HG02678 (cell line): ENCODE results near the gene CHRDL1.
"Not testable (repeated sequence)": the region's sequence is repeated elsewhere in the genome, so short reads cannot be mapped to it uniquely, and the experiment has no call there.

ENCODE experiments used
- ATAC-seq: cut with Tn5 transposase; IDR thresholded peaks from one replicate; pipeline ENCODE4 v1.9.1; 2021; ENCODE audit warnings: mild to moderate bottlenecking, moderate library complexity; ENCODE audit not compliant: unreplicated experiment

The CHRDL1 gene

GRCh38 chrX:110795645-110796406 is at the start of gene CHRDL1:
CHRDL1 (minus strand) TSS chrX:110795817; CDS start chrX:110792181, 3,636 bp downstream.
- ATAC-seq: no peak

- no peak for ATAC-seq
These were observed 41.4 kb upstream of the CHRDL1 start for GRCh38 chrX:110836982-110837381.

GRCh38 chrX:110836451-110836850 is 40.8 kb upstream of the CHRDL1 start:
- no peak for ATAC-seq

GRCh38 chrX:110836001-110836400 is 40.4 kb upstream of the CHRDL1 start:
- no peak for ATAC-seq

GRCh38 chrX:110825972-110826371 is 30.4 kb upstream of the CHRDL1 start:
- no peak for ATAC-seq

- not testable (repeated sequence) for ATAC-seq
These were observed 20.9 kb upstream of the CHRDL1 start for GRCh38 chrX:110816543-110816942.

- no peak for ATAC-seq
These were observed 10.5 kb upstream of the CHRDL1 start for GRCh38 chrX:110806145-110806544.

GRCh38 chrX:110805303-110805702 is 9.7 kb upstream of the CHRDL1 start:
- no peak for ATAC-seq

GRCh38 chrX:110804446-110804845 is 8.8 kb upstream of the CHRDL1 start:
- no peak for ATAC-seq

GRCh38 chrX:110803506-110803905 is 7.9 kb upstream of the CHRDL1 start:
- ATAC-seq: no peak

GRCh38 chrX:110796407-110796697 is 735 bp upstream of the CHRDL1 start:
- no peak for ATAC-seq

GRCh38 chrX:110794601-110795000 is 1.0 kb downstream of the CHRDL1 start:
- ATAC-seq: no peak

- ATAC-seq: no peak
These were observed 4.5 kb downstream of the CHRDL1 start for GRCh38 chrX:110791071-110791470.

GRCh38 chrX:110786486-110786885 is 9.1 kb downstream of the CHRDL1 start:
- no peak for ATAC-seq

GRCh38 chrX:110759785-110760184 is 35.8 kb downstream of the CHRDL1 start:
- ATAC-seq: no peak

- no peak for ATAC-seq
These were observed 36.7 kb downstream of the CHRDL1 start for GRCh38 chrX:110758781-110759422.

- no peak for ATAC-seq
These were observed 40.0 kb downstream of the CHRDL1 start for GRCh38 chrX:110755611-110756010.

- ATAC-seq: no peak
These were observed 40.6 kb downstream of the CHRDL1 start for GRCh38 chrX:110755061-110755460.

GRCh38 chrX:110750526-110751189 is 45.0 kb downstream of the CHRDL1 start:
- ATAC-seq: no peak

GRCh38 chrX:110748256-110748806 is 47.3 kb downstream of the CHRDL1 start:
- ATAC-seq: no peak

- ATAC-seq: no peak
These were observed 49.6 kb downstream of the CHRDL1 start for GRCh38 chrX:110746014-110746413.

GRCh38 chrX:110745288-110745687 is 50.3 kb downstream of the CHRDL1 start:
- ATAC-seq: no peak
